Fibroblast of the aortic adventitia (primary cell): ENCODE results near the gene RTP2. TPM values are rescaled to one million over a fixed set of nuclear protein-coding genes. Genes with fewer than 3 reads are reported as not detected.

Experiments used
- DNase-seq: peaks from one replicate; pipeline ENCODE4 v3.0.0-alpha.2; 2010; ENCODE audit warnings: low read depth
- H3K4me3 ChIP-seq: 2 replicates; pipeline ENCODE4 v1.5.1; 2011; ENCODE audit warnings: low read depth, mild to moderate bottlenecking, control low read depth, low read length, moderate library complexity
- CTCF ChIP-seq: IDR thresholded peaks from 2 replicates; pipeline ENCODE4 v1.5.1; 2011; ENCODE audit warnings: mild to moderate bottlenecking, low read length, control low read depth, inconsistent platforms; ENCODE audit not compliant: insufficient read depth
- total RNA-seq: library from RNA; depleted of rRNA; stranded (reverse); fragments of >200 nt; gene quantifications from 2 replicates; pipeline ENCODE4 v1.2.3, GENCODE V29; 2012; ENCODE audit warnings: low replicate concordance

Gene RTP2
- total RNA-seq, 1 donor, result not detected

- peak; percentile 82 for TF ChIP-seq CTCF
- DNase-seq, result peak; percentile 88
- H3K4me3 ChIP-seq, result peak overlapping the region; percentile 87
These were observed 39.3 kb upstream of the RTP2 start for GRCh38 chr3:187741403-187742350.

GRCh38 chr3:187740421-187741399 is 38.4 kb upstream of the RTP2 start:
- peak; percentile 92 for DNase-seq
- peak overlapping the region; percentile 76 for H3K4me3 ChIP-seq
- TF ChIP-seq CTCF, result peak; percentile 80

- DNase-seq, result peak; percentile 99
- TF ChIP-seq CTCF, result peak; percentile 84
- H3K4me3 ChIP-seq, result peak overlapping the region; percentile 76
These were observed 37.4 kb upstream of the RTP2 start for GRCh38 chr3:187739561-187740332.

GRCh38 chr3:187739094-187739560 is 36.8 kb upstream of the RTP2 start:
- no peak for TF ChIP-seq CTCF
- no peak for DNase-seq

GRCh38 chr3:187738331-187739093 is 36.2 kb upstream of the RTP2 start:
- peak; percentile 95 for DNase-seq
- TF ChIP-seq CTCF, result peak; percentile 83
- H3K4me3 ChIP-seq, result peak overlapping the region; percentile 76

More at GRCh38 chr3:187739094-187739560, 36.8 kb upstream of the RTP2 start:
- H3K4me3 ChIP-seq, result peak overlapping the region; percentile 76
